Stimulated activated CD4-positive, alpha-beta T cell treated with anti-CD3 and anti-CD28 coated beads, Interleukin-12 subunit alpha, Interleukin-12 subunit beta, amount 100 ng/mL, for 24 hours (primary cell): ENCODE data around the gene TNIK.

ENCODE experiments used
- DNase-seq, 2 experiments: peaks; one replicate each; pipeline ENCODE4 v3.0.0-alpha.2; 2020; ENCODE audit warnings: low read depth in 2 of 2

TNIK gene

GRCh38 chr3:171190668-171191067, 269.5 kb downstream of the TNIK start:
- DNase-seq: no peak

GRCh38 chr3:171189394-171190080, 270.7 kb downstream of the TNIK start:
- DNase-seq: no peak

DNA sequence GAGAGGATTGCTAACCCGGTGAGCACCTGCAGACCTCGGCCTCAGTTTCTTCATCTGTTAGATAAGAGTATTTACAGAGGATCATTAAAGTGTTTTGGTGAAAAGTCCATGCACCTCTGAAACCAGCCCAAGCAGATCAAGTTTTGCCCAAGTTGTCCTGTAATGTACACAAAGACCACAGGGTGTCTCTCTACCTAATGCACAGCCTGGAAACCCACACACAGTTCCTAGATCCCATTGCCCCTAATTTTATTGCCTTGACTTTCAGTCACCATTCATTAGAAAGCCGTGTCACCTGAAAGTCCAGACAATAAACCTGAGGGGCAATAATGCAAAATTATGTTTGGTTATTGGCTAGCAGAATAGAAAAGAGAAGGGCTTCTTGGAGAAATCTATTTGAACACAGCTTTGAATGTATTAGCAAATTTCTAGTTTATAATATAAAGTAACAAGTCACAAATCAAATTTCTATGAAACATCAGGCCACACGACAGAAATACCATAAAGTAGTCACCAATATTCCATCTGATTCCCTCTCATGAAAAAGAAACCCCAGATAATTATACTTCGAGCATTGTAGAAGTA, 272.4 kb downstream of the TNIK start:
- DNase-seq: no peak

DNA sequence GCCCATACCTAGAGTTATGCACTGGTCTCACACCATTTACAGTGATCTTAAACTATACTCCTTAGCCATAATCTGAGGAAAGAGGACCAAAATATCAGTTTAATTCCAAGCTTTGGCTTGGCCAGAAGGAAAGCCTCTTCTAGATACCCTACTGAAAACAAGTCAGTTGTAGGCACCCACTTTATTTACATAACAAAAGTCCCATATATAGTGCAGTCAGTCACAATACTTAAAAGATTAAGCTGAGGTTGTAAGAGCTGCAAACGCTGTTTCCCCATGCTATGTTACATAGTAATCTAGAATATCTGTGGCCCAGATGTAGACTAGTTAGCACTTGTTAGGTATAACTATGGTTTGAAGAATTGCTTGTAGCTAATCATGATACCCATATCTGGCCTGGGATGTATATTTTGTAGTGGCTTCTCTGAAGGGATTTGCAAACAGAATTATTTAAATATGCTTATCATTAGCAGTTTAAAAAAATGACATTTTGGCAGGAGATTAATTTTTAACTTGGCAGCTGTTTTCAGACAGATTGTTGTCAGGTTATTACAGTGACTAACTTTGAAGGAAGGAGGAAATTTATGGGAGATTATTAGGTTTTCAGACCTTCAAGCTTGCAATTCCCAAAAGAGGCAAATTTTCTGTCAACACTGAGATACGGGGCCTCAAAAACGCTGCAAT, 273.2 kb downstream of the TNIK start:
- DNase-seq: no peak

DNA sequence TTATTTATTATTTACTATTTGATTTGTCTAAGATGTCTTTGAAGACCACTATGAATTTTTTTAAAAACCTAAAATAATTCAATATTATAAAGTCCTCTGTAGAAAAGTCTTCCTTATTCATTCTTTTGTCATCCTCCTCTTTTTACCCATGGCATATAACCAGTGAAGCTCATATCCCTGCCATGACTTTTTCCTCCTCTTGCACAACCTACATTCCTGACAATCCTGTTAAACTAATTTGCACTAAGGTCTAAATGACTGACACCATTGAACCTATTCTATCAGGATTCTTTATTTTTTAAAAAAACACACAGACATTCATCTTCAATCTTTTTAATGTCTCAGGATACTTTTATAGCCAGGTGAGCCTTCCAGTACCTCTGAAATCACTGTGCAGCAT, 273.8 kb downstream of the TNIK start:
- no peak for DNase-seq

- no peak for DNase-seq
Observed at GRCh38 chr3:171185959-171186358, 274.2 kb downstream of the TNIK start.

DNA sequence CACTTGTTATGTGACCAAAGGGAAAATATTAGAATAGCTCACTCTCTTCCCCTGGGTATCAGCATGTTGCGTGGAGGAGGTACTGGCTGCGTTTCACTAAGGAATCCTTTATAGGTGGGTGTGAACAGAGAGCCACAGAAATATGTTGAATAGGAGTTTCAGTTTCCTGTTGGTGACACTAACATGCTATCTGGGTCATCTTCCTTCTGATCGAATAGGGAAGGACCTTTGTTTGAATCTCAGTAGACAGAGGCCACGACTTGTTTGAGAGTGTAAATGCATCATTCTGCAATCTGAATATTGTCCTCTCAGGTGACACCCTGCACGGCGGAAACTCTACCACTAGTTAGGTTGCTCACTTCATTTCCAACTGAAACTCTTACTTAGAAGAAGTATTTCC, 275.8 kb downstream of the TNIK start:
- DNase-seq: peak in 1 of 2 experiments; percentile 11

DNA sequence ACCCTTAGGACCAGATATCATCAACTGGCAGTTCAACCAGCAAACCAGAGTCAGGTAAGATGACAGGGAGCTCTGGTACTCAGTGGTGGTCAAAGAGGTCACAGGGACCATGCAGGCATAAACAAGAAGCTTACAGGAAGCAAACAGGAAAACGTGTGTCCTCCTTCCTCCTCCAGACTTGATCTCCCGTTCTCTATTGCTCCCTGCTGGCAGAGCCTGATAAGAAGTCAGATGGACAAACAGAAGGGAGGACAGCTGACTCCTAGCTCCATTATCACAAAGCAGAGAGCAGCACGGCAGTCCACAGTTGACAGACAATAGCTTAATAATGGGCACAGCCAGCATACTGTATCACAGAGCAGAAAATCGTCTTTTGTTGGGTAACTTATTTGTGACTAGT, 277.2 kb downstream of the TNIK start:
- no peak for DNase-seq

GRCh38 chr3:171181907-171182690, 278.1 kb downstream of the TNIK start:
- DNase-seq: no peak

- no peak for DNase-seq
Observed at GRCh38 chr3:171178714-171179113, 281.5 kb downstream of the TNIK start.

GRCh38 chr3:171177553-171177952, 282.7 kb downstream of the TNIK start:
- no peak for DNase-seq

DNA sequence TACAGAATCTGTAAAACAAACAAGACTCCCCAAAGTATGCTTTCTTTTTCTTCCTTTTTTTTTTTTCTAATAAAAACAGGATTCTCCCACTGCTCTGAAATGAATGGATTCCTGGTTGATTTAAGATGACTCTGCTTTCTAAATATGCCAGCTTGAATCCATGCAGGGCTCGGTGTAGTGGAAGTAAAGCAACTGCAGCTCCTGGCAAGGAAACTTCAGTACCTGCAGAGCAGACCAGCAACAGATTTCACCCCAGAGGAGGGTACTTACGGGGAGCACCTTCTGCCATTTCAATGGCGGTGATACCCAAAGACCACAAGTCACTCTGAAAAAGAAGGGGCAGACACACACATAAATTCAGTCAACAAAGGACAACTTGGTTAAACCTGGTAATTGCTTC, 283.1 kb downstream of the TNIK start:
- no peak for DNase-seq

- no peak for DNase-seq
Observed at GRCh38 chr3:171176244-171176933, 283.8 kb downstream of the TNIK start.

GRCh38 chr3:171175741-171176234, 284.4 kb downstream of the TNIK start:
- DNase-seq: no peak

DNA sequence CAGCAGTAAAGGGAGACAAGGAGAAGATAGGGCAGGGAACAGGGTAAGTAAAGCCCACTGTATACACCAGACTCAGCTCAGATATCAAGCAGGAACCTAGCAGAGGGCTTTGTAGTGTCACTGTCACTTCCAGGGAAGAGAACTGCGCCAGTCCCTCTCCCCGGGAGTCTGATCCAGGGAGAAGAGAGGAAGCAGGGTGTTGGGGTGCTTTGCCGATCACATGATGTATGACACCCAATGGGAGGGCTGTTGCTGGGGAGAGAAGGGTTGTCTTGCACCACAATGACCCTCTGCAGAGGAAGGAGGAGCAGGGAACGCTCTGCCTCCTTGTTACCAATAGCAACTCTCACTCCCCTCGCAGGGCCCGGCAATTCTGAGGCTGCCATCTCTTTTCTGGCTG, 286.5 kb downstream of the TNIK start:
- no peak for DNase-seq

GRCh38 chr3:171172070-171172469, 288.1 kb downstream of the TNIK start:
- peak in 1 of 2 experiments; percentile 17 for DNase-seq

GRCh38 chr3:171169866-171170265, 290.3 kb downstream of the TNIK start:
- no peak for DNase-seq

- no peak for DNase-seq
Observed at GRCh38 chr3:171169443-171169842, 290.8 kb downstream of the TNIK start.

- DNase-seq: no peak
Observed at GRCh38 chr3:171168551-171168950, 291.7 kb downstream of the TNIK start.

DNA sequence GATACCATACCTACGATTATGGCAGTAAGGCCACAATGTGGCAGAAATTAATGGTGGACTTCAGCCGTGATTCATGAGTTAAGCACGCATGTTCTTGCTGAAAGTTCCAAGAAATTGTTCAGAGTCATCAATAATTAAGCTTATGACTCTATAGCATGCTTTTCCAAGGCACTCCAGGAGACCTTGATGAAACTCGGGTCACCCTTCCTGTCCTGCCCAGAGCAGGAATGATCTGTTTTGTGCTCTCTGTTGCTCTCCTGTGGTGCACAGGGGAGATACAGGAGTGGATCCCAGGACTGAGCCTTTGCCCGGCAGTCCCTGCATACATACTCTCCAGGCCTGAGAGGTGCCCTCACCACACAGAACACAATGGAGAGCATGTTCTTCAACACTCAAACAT, 292.1 kb downstream of the TNIK start:
- DNase-seq: no peak

DNA sequence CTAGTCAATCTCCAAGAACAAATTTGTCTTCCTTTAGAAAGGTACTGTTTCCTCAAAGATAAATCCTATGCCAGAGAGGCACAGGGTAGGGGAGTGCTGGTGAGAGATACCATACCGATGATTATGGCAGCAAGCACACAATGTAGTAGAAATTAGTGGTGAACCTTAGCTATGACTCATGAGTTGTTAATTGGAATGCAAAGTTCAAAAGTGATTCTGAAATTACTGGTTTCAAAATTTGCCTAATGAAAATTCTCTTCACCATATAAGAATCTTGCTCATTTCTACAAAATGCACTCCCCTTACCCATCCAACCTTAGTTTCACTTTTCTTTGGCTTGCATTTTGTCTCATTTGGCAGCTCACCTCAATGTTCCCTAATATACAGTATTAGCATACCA, 294.2 kb downstream of the TNIK start:
- DNase-seq: no peak

GRCh38 chr3:171165499-171165921, 294.7 kb downstream of the TNIK start:
- no peak for DNase-seq
